GM23338 (cell line): ENCODE results near the gene CTSG. TPM values are rescaled to one million over a fixed set of nuclear protein-coding genes. Genes with fewer than 3 reads are reported as not detected.

Experiments
- ATAC-seq: fragments of 200-7000 bp; cut with Tn5 transposase; 3 replicates; pipeline ENCODE4 v1.9.1; 2020
- DNase-seq: peaks from one replicate; pipeline ENCODE4 v3.0.0-alpha.2; 2015; ENCODE audit warnings: low spot score
- H2AFZ ChIP-seq: fragments of 200-600 bp; sonication (generic); 2 replicates; pipeline ENCODE4 v1.8.0; 2016; ENCODE audit warnings: antibody characterized with exemption, mild to moderate bottlenecking, moderate library complexity
- H3F3A ChIP-seq: fragments of 200-600 bp; sonication (generic); replicated peaks from 2 replicates; pipeline ENCODE4 v1.8.0; 2017; ENCODE audit warnings: antibody characterized with exemption, mixed run types, low read depth
- H3K27ac ChIP-seq: fragments of 200-600 bp; sonication (generic); 2 replicates; pipeline ENCODE4 v1.6.1; 2016; ENCODE audit warnings: low read depth
- H3K27me3 ChIP-seq: fragments of 200-600 bp; sonication (generic); 2 replicates; pipeline ENCODE4 v1.8.0; 2016; ENCODE audit warnings: mild to moderate bottlenecking, mixed run types, moderate library complexity; ENCODE audit not compliant: insufficient read depth
- H3K36me3 ChIP-seq: fragments of 200-600 bp; sonication (generic); 2 replicates; pipeline ENCODE4 v1.8.0; 2016; ENCODE audit warnings: mild to moderate bottlenecking; ENCODE audit not compliant: insufficient read depth
- H3K4me1 ChIP-seq: fragments of 200-600 bp; sonication (generic); 2 replicates; pipeline ENCODE4 v1.8.0; 2016; ENCODE audit warnings: mild to moderate bottlenecking, moderate library complexity; ENCODE audit not compliant: insufficient read depth
- H3K4me2 ChIP-seq: fragments of 200-600 bp; sonication (generic); 2 replicates; pipeline ENCODE4 v1.7.1; 2017; ENCODE audit warnings: mixed run types
- H3K4me3 ChIP-seq: fragments of 200-600 bp; sonication (generic); 2 replicates; pipeline ENCODE4 v1.6.1; 2016; ENCODE audit warnings: mixed run types
- H3K79me2 ChIP-seq: fragments of 200-600 bp; sonication (generic); replicated peaks from 2 replicates; pipeline ENCODE4 v1.8.0; 2017; ENCODE audit warnings: mild to moderate bottlenecking; ENCODE audit not compliant: insufficient read depth
- H3K9me2 ChIP-seq: fragments of 200-600 bp; sonication (generic); 2 replicates; pipeline ENCODE4 v1.8.0; 2017; ENCODE audit not compliant: insufficient read depth
- H4K20me1 ChIP-seq: fragments of 200-600 bp; sonication (generic); replicated peaks from 2 replicates; pipeline ENCODE4 v1.8.0; 2017; ENCODE audit warnings: mild to moderate bottlenecking; ENCODE audit not compliant: insufficient read depth
- H3K27ac Mint-ChIP-seq: 2 replicates; pipeline ENCODE4 v1.8.0; 2020; ENCODE audit warnings: inconsistent platforms, mild to moderate bottlenecking, moderate library complexity, mixed read lengths
- H3K27me3 Mint-ChIP-seq: 3 replicates; pipeline ENCODE4 v1.8.0; 2022; ENCODE audit warnings: low read depth, mild to moderate bottlenecking, moderate library complexity, mixed read lengths, inconsistent platforms; ENCODE audit not compliant: insufficient read depth, poor library complexity
- H3K36me3 Mint-ChIP-seq: 3 replicates; pipeline ENCODE4 v1.8.0; 2021; ENCODE audit warnings: low read depth, mild to moderate bottlenecking, inconsistent platforms, moderate library complexity, mixed read lengths
- H3K4me1 Mint-ChIP-seq: 3 replicates; pipeline ENCODE4 v1.8.0; 2020; ENCODE audit warnings: mild to moderate bottlenecking, inconsistent platforms, mixed read lengths
- H3K4me3 Mint-ChIP-seq: 3 replicates; pipeline ENCODE4 v1.8.0; 2021; ENCODE audit warnings: moderate library complexity, mild to moderate bottlenecking, inconsistent platforms, mixed read lengths
- H3K9me3 Mint-ChIP-seq: 3 replicates; pipeline ENCODE4 v1.8.0; 2020; ENCODE audit warnings: moderate library complexity, mild to moderate bottlenecking, inconsistent platforms, mixed read lengths
- CREB1 ChIP-seq: fragments of 250-450 bp; sonication (Bioruptor Pico); IDR thresholded peaks from 2 replicates; pipeline ENCODE4 v1.5.0; 2020; ENCODE audit warnings: low read depth, mild to moderate bottlenecking, moderate library complexity
- ETS1 ChIP-seq: IDR thresholded peaks from 2 replicates; pipeline ENCODE4 v1.6.1; 2016; ENCODE audit warnings: antibody characterized with exemption
- EZH2 ChIP-seq: fragments of 200-600 bp; sonication (generic); IDR thresholded peaks from one replicate; pipeline ENCODE4 v1.8.0; 2017; ENCODE audit warnings: antibody characterized with exemption, mild to moderate bottlenecking, low read depth; ENCODE audit not compliant: unreplicated experiment
- EZH2phosphoT487 ChIP-seq: fragments of 200-600 bp; sonication (generic); IDR thresholded peaks from one replicate; pipeline ENCODE4 v1.8.1; 2018; ENCODE audit warnings: antibody characterized with exemption; ENCODE audit not compliant: unreplicated experiment
- NANOG ChIP-seq: IDR thresholded peaks from 2 replicates; pipeline ENCODE4 v1.6.1; 2016; ENCODE audit warnings: antibody characterized with exemption, borderline replicate concordance
- POLR2AphosphoS5 ChIP-seq: IDR thresholded peaks from 2 replicates; pipeline ENCODE4 v1.6.1; 2016; ENCODE audit warnings: antibody characterized with exemption, low read depth
- REST ChIP-seq: IDR thresholded peaks from one replicate; pipeline ENCODE4 v1.6.1; 2018; ENCODE audit warnings: antibody characterized with exemption; ENCODE audit not compliant: unreplicated experiment
- STAT1 ChIP-seq: IDR thresholded peaks from one replicate; pipeline ENCODE4 v1.6.1; 2016; ENCODE audit warnings: antibody characterized with exemption; ENCODE audit not compliant: unreplicated experiment
- ZNF114 ChIP-seq: fragments of 250-450 bp; sonication (Bioruptor Pico); IDR thresholded peaks from 2 replicates; pipeline ENCODE4 v1.5.0; 2020; ENCODE audit warnings: mild to moderate bottlenecking, moderate library complexity
- ZNF331 ChIP-seq: fragments of 250-450 bp; sonication (Bioruptor Pico); IDR thresholded peaks from 2 replicates; pipeline ENCODE4 v1.5.0; 2020; ENCODE audit warnings: low read depth, mild to moderate bottlenecking, moderate library complexity
- polyA plus RNA-seq: library from polyadenylated mRNA; unstranded; fragments of >200 nt; fragmentation: Nextera tagmentation; extraction: Ambion mirVana; gene quantifications from 2 replicates; pipeline ENCODE4 v1.2.1, GENCODE V29; 2016
- total RNA-seq: library from RNA; depleted of rRNA; stranded (reverse); fragments of >200 nt; shearing (Covaris generic); gene quantifications from 2 replicates; pipeline ENCODE4 v1.2.3, GENCODE V29; 2014
- TF ChIP-seq, protein P1 (sequence below), 2 experiments: fragments of 200-600 bp in 1 of 2; sonication (generic) in 1 of 2; conservative IDR thresholded peaks; 2 replicates each; pipeline versions ENCODE4 v1.5.1 to v1.6.1; 2016 to 2017; ENCODE audit warnings: antibody characterized with exemption in 2 of 2, low read depth in 2 of 2, mild to moderate bottlenecking in 2 of 2, moderate library complexity in 1 of 2

Gene CTSG
- total and polyA plus RNA-seq, 2 experiments from 2014 or later = not detected

DNA sequence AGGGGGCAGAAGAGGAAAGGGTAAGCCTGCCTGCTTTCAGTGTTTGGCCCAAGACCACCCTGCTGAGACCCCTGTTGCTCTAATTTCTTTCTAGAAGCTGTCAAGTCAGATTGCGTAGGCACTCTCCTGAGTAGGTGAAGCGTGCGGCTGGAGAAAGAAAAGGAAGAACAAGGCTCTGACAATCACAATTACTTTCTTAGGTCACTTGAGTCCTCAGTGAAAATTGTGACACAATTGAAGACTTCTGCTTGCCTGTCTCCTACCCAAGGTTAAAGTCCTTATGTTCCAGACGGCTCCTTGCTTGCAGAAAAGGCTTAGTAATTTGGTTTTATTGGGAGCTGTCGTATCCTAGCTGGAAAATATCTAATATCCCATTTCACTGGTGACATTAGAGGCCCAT, 721 bp upstream of the CTSG start (continued):
- TF ChIP-seq REST = no peak
- no peak for TF ChIP-seq ETS1
- TF ChIP-seq, protein P1, sequence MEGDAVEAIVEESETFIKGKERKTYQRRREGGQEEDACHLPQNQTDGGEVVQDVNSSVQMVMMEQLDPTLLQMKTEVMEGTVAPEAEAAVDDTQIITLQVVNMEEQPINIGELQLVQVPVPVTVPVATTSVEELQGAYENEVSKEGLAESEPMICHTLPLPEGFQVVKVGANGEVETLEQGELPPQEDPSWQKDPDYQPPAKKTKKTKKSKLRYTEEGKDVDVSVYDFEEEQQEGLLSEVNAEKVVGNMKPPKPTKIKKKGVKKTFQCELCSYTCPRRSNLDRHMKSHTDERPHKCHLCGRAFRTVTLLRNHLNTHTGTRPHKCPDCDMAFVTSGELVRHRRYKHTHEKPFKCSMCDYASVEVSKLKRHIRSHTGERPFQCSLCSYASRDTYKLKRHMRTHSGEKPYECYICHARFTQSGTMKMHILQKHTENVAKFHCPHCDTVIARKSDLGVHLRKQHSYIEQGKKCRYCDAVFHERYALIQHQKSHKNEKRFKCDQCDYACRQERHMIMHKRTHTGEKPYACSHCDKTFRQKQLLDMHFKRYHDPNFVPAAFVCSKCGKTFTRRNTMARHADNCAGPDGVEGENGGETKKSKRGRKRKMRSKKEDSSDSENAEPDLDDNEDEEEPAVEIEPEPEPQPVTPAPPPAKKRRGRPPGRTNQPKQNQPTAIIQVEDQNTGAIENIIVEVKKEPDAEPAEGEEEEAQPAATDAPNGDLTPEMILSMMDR (conservative IDR thresholded peaks at IDR 0.05; ENCODE audit: low read depth in 2 of 2) = no peak
- no peak for TF ChIP-seq EZH2
- TF ChIP-seq NANOG = no peak

DNA sequence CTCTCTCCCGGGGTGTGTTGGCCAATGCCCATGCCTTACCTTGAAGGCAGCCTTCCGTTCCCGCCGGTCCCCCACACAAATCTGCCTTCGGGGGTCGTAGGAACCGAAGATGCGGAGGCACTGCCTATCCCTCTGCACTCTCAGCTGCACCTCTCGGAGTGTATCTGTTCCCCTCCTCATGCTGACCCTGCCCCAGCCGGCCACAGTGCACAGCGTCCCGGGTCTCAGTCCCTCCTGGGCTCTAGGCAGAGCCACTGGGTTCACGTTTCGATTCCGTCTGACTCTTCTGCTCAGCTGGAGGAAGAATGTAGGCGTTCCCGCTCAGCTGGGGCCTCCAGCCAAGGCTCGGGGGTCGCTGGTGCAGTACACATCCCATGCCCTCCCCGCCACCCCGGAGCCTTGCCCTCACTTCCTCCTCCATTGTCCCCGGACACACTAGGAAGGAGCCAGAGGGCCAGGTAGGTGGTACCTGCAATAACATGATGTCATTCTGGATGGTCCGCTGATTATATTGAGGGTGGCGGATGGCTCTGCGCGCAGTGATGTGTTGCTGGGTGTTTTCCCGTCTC, 1.8 kb downstream of the CTSG start:
- no peak overlapping the region for H3K4me2 ChIP-seq
- H3K9me3 Mint-ChIP-seq = no peaks in the 10 kb centered on the region
- peaks cover 4% of the 10 kb centered on the region for H3K27me3 Mint-ChIP-seq
- H3F3A ChIP-seq = no peaks in the 10 kb centered on the region
- H2AFZ ChIP-seq = peak overlapping the region; percentile 10; the same call in 1 of the 2 replicates
- H3K79me2 ChIP-seq = no peaks in the 10 kb centered on the region
- H3K27ac Mint-ChIP-seq = no peak overlapping the region
- no peak overlapping the region for H3K4me3 ChIP-seq
- H3K4me1 ChIP-seq = no peaks in the 10 kb centered on the region; the same call in 1 of the 2 replicates
- H3K27me3 ChIP-seq = no peaks in the 10 kb centered on the region
- no peak overlapping the region for H3K27ac ChIP-seq
- H3K36me3 ChIP-seq = no peaks in the 10 kb centered on the region
- H3K4me3 Mint-ChIP-seq = no peak overlapping the region
- DNase-seq (peak; percentile 6), ATAC-seq (peak; percentile 54)
- no peaks in the 10 kb centered on the region for H3K36me3 Mint-ChIP-seq
- H4K20me1 ChIP-seq = no peaks in the 10 kb centered on the region
- H3K9me2 ChIP-seq = peaks cover 2% of the 10 kb centered on the region; the same call in 1 of the 2 replicates
- peaks cover 3% of the 10 kb centered on the region; the same call in 1 of the 3 replicates for H3K4me1 Mint-ChIP-seq
- TF ChIP-seq EZH2phosphoT487 (no peak), CREB1 (CRISPR knock-in tag) (no peak), POLR2AphosphoS5 (no peak), ZNF331 (CRISPR knock-in tag) (no peak), STAT1 (no peak), ZNF114 (no peak), EZH2 (no peak), NANOG (no peak), REST (no peak)
- TF ChIP-seq, protein P1 (conservative IDR thresholded peaks at IDR 0.05; ENCODE audit: low read depth in 2 of 2) = no peak
